ENCODE results near the gene GLYAT.

- TF ChIP-seq CTCF (conservative IDR thresholded peaks at IDR 0.05; ENCODE audit: low read length) (no peak), EZH2phosphoT487 (IDR thresholded peaks at IDR 0.05; ENCODE audit: borderline replicate concordance) (no peak)
Observed at GRCh38 chr11:58674609-58675008, 57.1 kb downstream of the GLYAT start.
